GM18867 (cell line): Measurements from ENCODE around the gene PPP1R10.

Experiments used
- ATAC-seq: cut with Tn5 transposase; IDR thresholded peaks from one replicate; pipeline ENCODE4 v1.9.1; 2021; ENCODE audit warnings: mild to moderate bottlenecking, moderate library complexity; ENCODE audit not compliant: unreplicated experiment

The PPP1R10 gene

DNA sequence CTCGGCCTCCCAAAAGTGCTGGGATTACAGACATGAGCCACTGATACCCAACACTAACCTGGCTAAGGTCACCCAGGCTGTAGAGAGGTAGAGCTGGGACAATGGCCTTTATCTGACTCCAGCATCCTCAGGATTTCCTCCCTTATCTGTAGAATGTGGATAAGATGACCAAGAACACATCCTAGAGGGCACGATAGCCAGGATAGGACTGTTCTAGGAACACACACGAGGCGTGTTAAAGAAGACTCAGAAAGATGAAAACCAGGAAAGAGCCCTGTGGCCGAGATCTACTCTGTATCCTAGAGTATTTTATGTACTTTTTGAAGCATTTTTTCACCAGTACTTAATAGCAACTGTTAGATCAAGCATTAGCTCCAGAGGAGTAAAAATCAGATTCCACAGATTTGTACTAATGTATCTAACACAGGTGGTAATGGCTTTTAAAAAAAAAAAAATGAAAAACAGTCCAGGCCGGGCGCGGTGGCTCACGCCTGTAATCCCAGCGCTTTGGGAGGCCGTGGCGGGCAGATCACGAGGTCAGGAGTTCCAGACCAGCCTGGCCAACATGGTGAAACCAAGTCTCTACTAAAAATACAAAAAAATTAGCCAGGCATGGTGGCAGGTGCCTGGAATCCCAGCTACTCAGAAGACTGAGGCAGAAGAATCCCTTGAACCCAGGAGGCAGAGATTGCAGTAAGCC is 17.3 kb downstream of the PPP1R10 start:
- no peak for ATAC-seq

DNA sequence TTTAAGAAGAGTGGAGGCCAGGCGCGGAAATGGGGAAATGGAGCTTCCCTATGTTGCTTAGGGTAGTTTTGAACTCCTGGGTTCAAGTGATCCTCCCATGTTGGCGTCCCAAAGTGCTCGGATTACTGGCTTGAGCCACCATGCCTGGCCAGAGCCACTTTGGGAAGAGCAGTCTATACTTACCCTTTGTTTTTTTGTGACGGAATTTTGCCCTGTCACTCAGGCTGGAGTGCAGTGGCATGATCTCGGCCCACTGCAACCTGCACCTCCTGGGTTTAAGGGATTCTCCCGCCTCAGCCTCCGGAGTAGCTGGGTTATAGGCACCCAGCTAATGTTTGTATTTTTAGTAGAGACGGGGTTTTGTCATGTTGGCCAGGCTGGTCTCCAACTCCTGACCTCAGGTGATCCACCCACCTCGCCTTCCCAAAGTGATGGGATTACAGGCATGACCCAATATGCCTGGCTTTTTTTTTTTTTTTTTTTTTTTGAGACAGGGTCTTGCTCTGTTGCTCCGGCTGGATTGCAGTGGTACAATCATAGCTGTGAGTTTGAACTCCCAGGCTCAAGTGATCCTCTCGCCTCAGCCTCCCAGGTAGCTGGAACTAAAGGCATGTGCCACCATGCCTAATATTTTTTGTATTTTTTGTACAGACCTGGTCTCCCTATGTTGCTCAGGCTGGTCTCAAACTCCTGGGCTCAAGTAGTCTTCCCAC is 18.0 kb downstream of the PPP1R10 start:
- ATAC-seq: no peak

DNA sequence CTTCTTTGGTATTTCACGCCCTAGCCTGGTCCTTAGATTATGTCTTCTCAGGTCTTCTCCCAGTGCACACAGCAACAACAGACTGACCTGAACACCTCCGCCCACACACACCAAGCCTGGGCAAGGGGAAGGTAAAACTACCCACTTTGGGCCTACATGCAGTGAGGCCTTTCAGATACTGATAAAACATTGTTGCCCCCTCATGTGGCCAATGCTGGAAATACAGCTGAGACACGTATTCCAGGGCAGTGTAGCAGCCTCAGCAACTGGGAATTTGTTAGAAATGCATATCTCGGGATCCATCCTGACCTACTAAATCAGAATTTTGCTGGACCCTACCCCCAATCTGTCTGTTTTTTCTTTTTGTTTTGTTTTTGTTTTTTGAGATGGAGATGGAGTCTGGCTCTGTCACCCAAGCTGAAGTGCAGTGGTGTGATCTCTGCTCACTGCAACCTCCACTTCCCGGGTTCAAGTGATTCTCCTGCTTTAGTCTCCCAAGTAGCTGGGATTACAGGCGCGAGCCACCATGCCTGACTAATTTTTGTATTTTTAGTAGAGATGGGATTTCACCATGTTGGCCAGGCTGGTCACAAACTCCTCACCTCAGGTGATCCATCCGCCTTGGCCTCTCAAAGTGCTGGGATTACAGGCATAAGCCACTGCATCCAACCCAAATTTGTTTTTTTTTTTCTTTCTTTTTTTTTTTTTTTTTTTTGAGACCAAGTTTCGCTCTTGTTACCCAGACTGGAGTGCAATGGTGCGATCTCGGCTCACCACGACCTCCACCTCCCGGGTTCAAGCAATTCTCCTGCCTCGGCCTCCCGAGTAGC is 19.5 kb downstream of the PPP1R10 start:
- peak; percentile 61 for ATAC-seq

DNA sequence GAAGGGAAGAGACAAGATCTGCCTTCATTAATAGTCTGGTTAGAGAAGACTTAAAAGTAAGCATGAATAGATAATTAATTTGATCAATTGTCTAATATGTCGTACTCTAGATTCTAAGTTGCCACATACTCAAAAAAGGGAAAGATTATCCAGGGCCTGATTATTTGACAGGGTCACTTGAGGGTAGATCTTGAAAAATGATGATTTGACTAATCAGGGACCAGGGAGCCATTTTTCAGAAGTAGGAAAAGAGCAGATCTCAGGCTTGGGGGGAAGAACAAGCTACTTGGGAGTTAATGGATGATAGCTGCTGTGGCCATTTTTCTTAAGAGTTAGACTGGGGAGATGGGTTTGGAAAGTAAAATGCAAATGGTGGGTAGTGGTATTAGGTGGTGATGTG is 24.8 kb downstream of the PPP1R10 start:
- ATAC-seq: no peak

DNA sequence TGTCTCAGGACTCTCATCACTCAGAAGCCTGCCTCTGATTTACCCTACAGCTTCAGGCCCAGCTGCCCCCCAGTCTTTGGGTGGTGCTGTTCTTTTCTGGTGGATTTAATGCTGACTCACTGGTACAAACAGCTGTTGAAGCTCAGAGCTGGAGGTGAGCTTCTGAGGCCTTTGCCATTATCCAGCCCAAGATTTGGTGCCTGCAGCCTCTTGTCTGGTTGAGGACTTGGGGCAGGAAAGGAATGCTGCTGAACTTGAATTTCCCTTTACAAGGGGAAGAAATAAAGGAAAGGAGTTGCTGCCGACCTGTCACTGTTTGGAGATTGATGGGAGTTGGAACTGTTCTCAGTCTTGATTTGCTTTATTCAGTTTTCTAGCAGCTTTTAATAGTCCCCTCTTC is 26.0 kb downstream of the PPP1R10 start:
- no peak for ATAC-seq

DNA sequence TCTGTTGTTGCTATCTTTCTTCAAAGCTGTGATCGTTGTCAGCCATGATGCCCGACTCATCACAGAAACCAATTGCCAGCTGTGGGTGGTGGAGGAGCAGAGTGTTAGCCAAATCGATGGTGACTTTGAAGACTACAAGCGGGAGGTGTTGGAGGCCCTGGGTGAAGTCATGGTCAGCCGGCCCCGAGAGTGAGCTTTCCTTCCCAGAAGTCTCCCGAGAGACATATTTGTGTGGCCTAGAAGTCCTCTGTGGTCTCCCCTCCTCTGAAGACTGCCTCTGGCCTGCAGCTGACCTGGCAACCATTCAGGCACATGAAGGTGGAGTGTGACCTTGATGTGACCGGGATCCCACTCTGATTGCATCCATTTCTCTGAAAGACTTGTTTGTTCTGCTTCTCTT is 26.5 kb downstream of the PPP1R10 start:
- no peak for ATAC-seq

DNA sequence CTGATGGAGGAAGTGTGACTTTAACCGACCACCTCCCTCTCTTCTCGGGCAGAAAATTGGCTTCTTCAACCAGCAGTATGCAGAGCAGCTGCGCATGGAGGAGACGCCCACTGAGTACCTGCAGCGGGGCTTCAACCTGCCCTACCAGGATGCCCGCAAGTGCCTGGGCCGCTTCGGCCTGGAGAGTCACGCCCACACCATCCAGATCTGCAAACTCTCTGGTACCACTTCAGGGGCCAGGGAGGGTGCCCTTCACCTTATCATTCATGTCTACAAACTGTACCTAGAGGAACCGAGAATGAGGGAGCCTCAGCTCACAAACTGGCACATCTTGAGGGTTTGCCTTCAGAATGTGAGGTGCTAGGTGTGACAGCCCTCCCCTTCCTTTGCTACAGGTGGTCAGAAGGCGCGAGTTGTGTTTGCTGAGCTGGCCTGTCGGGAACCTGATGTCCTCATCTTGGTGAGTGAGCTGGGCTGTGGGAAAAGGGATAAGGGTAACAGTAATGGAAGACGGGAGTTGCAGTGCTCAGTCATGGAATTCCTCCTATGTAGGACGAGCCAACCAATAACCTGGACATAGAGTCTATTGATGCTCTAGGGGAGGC is 27.2 kb downstream of the PPP1R10 start:
- ATAC-seq: no peak

DNA sequence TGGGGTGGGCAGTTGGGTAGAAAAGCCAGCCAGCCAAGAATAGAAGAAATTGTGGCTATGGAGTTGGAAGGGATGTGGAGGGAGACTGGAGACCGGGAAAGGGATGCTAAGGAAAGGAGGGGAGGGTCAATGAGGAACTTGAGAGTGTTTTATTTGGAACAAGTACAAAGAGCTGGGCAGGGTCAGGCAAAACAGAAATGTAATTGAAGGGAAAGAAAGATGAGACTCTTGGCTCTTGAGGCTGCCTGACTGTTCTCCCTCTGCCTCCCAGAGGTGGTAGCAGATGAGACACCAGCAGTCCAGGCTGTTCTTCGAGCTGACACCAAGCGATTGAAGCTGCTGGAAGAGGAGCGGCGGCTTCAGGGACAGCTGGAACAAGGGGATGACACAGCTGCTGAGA is 33.1 kb downstream of the PPP1R10 start:
- ATAC-seq: no peak

DNA sequence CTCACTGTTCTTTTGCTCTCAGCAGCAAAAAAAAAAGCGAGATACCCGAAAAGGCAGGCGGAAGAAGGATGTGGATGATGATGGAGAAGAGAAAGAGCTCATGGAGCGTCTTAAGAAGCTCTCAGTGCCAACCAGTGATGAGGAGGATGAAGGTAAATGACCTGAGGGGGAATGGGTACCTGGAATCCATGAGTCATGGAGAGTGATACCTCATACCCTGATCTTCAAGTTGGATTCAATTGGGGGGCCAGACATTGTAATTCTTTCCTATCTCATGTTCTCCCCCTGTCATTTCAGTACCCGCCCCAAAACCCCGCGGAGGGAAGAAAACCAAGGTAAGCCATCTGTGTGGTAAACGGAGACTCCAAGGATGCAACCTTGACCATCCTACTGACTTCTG is 39.0 kb downstream of the PPP1R10 start:
- no peak for ATAC-seq

DNA sequence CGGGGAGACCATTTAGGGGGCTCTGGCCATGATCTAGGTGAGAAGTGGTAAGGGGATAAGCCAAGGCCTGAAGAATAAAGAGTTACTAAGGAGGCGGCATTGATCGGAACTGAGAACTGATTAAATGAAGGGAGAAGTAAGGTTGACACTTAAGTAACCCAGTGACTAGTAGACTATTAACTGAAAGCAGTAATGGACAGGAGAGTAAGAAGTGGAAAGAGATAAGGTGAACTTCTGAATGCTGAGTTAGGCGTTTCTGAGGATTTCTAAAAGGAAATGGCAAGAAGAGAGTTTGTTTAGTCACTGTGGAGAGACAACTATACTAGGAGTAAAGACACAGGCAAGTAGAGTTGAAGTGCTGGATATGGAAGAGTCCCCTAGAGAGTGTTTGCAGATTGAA is 43.9 kb downstream of the PPP1R10 start:
- ATAC-seq: no peak

DNA sequence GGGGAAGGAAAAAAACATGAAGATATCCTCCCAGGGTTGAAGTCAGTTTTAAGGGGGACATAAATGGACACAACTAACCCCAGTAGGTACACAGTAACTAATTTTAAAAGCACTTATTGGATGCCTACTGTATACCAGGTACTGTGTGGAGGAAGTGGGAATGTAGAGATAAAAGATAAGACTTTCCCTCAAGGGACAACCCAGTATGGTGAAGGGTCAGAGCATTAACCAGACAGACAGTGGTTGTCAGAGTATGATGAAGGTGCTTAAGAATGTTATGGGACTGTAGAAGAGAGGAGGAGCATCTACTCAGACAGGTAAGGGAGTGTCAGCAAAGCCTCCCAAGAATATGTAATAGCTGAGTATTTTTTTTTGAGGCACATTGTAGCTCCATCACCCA is 44.9 kb downstream of the PPP1R10 start:
- no peak for ATAC-seq

DNA sequence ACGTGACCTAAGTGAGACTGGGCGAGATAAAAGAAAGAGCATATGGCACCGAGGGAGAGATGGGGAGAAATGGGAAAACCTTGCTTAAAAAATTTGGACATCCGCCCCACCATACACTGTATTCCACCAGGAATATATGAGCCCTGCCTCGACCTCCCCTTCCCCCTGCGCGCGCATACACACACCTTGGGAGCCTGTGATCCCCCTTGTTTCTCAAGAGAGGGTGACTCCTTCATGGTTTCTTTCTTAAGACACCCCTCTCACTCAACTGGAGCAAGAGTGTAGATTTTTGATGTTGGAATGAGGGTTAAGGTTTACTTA is 45.3 kb downstream of the PPP1R10 start:
- no peak for ATAC-seq

DNA sequence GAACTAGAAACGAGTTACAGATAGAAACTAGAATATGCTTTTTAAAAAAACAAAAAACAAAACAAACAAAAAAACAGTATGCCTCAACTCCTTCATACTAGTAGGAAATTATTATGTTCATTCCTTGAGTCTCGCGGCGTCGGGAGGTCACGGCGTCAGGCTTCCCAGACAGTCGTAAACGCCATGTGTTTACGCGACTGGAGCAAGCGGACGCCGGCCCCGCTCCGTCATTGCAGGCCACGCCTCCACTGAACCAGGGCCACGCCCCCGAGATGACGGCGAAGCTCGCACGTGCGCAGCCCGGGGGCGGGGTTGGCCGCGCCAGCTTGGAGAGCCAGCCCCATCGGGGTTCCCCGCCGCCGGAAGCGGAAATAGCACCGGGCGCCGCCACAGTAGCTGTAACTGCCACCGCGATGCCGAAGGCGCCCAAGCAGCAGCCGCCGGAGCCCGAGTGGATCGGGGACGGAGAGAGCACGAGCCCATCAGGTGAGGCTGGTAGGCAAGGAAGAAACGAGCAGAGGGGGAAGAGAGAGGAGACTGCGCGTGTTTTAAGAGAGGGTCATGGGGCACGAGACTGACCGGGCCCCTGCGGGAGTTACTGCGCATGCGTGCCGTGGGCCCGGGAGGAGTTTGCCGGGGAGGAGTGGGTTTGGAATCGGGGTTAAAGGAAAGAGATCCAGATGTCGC is 45.8 kb downstream of the PPP1R10 start, which contains the start of gene ABCF1:
Gene ABCF1 (plus strand): TSS at position 368 of the 687 bp plus-strand sequence. CDS start 46 bp downstream, at position 414.
- ATAC-seq: peak; percentile 90

DNA sequence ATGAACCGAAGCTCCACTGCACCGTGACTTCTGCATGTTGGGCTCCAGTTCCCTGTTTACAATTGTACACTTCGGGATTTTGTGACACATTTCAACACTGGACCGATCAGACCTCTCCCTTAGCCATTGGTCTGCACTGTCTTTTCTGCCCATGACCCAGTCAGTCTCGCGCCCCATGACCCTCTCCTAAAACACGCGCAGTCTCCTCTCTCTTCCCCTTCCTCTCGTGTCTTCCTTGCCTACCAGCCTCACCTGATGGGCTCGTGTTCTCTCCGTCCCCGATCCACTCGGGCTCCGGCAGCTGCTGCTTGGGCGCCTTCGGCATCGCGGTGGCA is 46.3 kb downstream of the PPP1R10 start:
- ATAC-seq: peak; percentile 13

DNA sequence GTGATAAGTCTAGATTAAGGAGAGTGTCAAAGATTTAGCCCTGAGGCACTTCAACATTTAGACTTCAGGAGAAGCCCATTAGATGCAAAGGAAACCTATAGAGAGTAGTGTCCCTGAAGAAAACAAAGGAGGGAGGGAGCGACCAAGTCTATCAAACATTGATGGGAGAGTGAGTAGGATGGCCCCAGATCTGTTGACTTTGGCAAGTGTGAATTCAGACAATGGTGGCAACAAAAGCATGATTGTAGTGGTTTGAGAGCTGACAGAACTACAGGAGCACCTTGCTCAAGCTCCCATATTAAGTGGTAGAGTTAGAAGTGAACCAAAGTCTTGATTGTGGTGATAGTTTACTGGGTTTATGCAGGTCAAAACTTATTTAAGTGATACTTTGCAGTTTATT is 46.8 kb downstream of the PPP1R10 start:
- no peak for ATAC-seq

DNA sequence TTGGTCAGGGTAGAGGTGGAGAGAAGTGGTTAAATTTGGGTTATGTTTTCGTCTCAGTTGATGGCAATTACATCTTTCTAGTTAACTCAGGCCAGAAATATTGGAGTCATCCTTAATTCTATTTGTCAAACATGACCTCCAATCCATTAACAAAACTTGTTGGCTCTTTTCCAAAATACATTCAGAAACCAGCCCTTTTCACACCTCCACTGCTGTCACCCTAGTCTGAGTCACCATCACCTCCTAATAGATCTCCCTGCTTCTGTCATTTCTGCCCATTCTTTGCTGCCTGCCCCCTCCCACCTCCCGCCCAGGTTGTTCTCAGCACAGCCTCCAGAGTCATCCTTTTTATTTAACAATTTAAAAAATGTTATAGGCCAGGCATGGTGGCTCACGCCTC is 48.8 kb downstream of the PPP1R10 start:
- no peak for ATAC-seq

DNA sequence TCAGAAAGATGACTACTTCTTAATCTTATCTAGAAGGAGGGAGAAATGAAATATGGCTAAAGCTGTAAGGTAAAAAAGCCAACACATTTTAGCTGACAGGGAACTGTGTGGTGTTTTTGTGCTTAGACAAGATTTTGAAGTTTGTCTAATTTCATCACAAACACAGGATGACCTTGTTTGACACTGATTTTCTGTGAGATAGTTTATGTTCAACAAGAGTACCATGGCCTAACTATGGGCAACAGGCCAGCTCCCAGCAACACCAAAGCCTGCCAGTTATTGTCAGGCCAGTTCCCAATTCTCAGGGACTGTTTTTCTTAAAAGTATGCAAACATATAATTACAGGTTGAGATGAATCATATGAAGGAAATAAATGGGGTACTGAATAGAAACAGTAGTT is 51.3 kb downstream of the PPP1R10 start:
- ATAC-seq: no peak

DNA sequence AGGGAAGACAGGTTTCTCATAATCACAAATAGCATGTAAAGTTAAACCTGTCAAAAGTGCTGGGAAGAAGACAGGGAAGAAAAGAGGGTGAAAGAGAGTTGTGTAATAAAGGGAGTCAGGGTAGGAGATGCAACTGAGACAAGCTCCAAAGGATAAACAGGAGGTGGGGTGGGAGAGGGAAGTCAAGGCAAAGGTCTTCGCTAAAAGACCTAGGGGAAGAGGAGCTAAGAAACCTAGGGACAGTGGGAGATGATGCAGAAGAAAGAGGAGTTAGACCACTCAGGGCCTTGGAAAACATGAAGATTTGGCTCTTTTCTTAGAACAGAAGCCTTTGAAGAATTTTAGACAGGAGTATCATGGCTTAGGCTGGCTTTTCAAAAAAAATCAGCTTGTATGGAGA is 52.9 kb downstream of the PPP1R10 start:
- no peak for ATAC-seq

DNA sequence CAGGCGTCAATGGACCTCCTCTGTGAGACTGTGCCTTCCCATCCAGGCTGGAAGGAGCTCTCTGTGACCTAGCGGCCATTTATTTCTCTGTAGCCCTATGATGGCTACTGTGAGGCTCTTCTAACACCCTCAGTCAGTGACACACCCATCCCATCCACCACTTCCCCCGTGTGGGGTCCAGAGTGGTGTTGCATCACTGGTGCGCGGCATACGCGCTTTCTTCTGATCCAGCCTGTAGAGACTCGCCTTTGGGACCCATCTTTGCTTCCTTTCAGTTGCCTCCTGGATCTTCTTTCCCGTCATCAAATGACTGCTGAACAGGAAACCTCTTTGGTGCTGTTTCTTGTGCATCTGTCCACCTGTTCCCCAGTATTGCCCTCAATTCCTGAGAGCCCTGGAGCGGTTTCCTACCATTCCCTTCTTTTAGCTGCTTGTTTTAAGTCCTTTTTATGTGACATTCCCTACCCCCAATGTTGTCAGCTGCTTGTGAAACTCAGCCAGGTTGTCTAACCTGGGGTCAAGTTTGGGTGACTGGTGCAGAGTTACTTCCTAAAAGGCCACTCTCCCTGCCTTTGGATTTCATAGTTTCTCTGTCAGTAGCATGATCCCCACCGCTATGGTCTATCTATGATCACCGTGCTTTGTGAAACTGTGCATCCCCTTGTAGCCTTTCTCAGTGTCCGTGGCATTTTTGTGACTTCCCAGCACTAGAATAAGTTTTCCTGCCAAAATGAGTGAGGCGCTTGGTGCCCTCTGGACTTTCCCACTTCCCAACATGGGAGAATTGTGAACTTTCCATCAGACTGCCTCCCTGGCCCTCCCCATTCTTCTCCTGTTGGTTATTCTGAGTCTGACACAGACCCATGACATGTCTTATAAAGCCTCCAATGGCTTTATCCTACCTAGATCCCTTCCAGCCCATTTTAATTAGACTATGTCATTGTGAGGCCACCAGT is 54.3 kb downstream of the PPP1R10 start:
- ATAC-seq: no peak

DNA sequence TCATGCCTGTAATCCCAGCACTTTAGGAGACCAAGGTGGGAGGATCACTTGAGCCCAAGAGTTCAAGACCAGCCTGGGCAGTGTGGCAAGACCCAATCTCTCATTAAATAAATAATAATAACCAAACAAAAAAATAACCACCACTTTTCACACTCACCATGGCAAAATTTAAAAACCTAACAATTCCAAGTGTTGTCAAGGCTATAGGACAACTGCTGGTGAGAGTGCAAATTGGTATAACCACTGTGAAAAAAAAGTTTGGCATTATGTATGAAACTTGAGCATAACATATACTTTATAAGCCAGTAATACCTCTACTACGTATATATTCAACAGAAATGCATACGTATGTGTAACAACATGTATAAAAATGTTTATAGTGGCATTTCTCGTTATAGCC is 56.1 kb downstream of the PPP1R10 start:
- no peak for ATAC-seq
